Measurements from ENCODE around the gene RABGEF1. TPM values are rescaled to one million over a fixed set of nuclear protein-coding genes. Genes with fewer than 3 reads are reported as not detected.

Gene RABGEF1
- total and polyA plus RNA-seq, 2 donors (not counting 3 experiments of a cell fraction or from before 2014, with no cell fraction given): 11.6 to 15.5 TPM

DNA sequence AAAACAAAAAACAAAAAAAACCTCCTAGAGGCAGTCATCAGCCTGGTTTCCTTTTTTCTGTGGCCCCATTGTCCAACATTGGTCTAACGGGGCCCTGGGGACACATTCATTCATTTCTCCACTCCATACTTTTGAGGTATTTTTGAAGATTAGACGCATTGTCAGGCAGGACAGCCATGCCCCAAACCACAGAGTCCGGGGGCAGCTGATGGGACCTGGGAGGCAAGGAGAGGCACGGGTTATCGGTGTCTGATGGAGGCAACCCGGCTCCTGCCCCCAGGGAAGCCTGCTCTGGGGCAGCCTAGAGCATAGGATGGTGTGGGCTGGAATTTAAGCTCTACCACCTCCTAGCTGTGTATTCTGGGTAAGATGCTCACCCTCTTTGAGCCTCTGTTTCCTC is 6.5 kb upstream of the RABGEF1 start:
- H3K27me3 ChIP-seq (ENCODE audit: control insufficient read depth in 2 of 2, insufficient read depth in 2 of 2, low read length in 2 of 2): no peaks in the 10 kb centered on the region
- no peak for DNase-seq (ENCODE audit: low read depth, low spot score)
- no peaks in the 10 kb centered on the region for H3K4me1 ChIP-seq (ENCODE audit: control insufficient read depth, extremely low read depth, insufficient read depth, low read length)
- H3K4me3 ChIP-seq (replicated peaks in 1 of 3; ENCODE audit: insufficient read depth in 1 of 3, low read depth in 1 of 3, low read length in 3 of 3): no peak overlapping the region
- no peak overlapping the region for H2AFZ ChIP-seq (ENCODE audit: low read depth, low read length)
- intact Hi-C loops (cut with micrococcal nuclease): no loop called here
- H3K4me2 ChIP-seq (ENCODE audit: insufficient read depth, low read length): no peak overlapping the region
- no peaks in the 10 kb centered on the region for H3K79me2 ChIP-seq (ENCODE audit: control insufficient read depth, insufficient read depth, low read length)
- H3K36me3 ChIP-seq (ENCODE audit: control insufficient read depth in 2 of 2, extremely low read depth in 1 of 2, insufficient read depth in 2 of 2, low read length in 2 of 2): no peaks in the 10 kb centered on the region
- no peaks in the 10 kb centered on the region for H3K9me3 ChIP-seq (replicated peaks; ENCODE audit: control insufficient read depth, insufficient read depth, low read length)
- POLR2A ChIA-PET: no interaction called here
- TF ChIP-seq JUN (IDR thresholded peaks at IDR 0.05; ENCODE audit: borderline replicate concordance, insufficient read depth, insufficient read length, low read depth) (no peak), GATA2 (IDR thresholded peaks at IDR 0.05; ENCODE audit: insufficient read depth, insufficient read length, low read depth, low read length) (no peak), MYC (IDR thresholded peaks at IDR 0.05; ENCODE audit: low read depth, low read length) (no peak), POLR2A (IDR thresholded peaks at IDR 0.05; ENCODE audit: low read depth, low read length) (no peak), POLR2AphosphoS5 (IDR thresholded peaks at IDR 0.05; ENCODE audit: insufficient read depth, low read depth, low read length) (no peak), EZH2 (IDR thresholded peaks at IDR 0.05; ENCODE audit: borderline replicate concordance, low read depth, low read length, severe bottlenecking) (no peak), FOS (IDR thresholded peaks at IDR 0.05; ENCODE audit: borderline replicate concordance, insufficient read depth, low read length) (no peak)
- TF ChIP-seq, protein P1, sequence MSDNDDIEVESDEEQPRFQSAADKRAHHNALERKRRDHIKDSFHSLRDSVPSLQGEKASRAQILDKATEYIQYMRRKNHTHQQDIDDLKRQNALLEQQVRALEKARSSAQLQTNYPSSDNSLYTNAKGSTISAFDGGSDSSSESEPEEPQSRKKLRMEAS (IDR thresholded peaks at IDR 0.05; ENCODE audit: insufficient read depth, insufficient read length): no peak
- TF ChIP-seq, protein P2, sequence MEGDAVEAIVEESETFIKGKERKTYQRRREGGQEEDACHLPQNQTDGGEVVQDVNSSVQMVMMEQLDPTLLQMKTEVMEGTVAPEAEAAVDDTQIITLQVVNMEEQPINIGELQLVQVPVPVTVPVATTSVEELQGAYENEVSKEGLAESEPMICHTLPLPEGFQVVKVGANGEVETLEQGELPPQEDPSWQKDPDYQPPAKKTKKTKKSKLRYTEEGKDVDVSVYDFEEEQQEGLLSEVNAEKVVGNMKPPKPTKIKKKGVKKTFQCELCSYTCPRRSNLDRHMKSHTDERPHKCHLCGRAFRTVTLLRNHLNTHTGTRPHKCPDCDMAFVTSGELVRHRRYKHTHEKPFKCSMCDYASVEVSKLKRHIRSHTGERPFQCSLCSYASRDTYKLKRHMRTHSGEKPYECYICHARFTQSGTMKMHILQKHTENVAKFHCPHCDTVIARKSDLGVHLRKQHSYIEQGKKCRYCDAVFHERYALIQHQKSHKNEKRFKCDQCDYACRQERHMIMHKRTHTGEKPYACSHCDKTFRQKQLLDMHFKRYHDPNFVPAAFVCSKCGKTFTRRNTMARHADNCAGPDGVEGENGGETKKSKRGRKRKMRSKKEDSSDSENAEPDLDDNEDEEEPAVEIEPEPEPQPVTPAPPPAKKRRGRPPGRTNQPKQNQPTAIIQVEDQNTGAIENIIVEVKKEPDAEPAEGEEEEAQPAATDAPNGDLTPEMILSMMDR (IDR thresholded peaks at IDR 0.05; ENCODE audit: extremely low read depth in 1 of 2, insufficient read depth in 1 of 2, low read depth in 1 of 2, low read length in 2 of 2): no peak
- CTCF ChIA-PET: interaction anchor here (1.1 to 1.3 kb wide), 2 partner anchors 10 to 57 kb away, joined by 3 read pairs; no protein-coding TSS in a partner anchor
- H4K20me1 ChIP-seq (replicated peaks; ENCODE audit: control insufficient read depth, extremely low read depth, insufficient read depth, low read length): no peaks in the 10 kb centered on the region
- BruUV-seq (replicated peaks): no TSS peak
- H3K27ac ChIP-seq (ENCODE audit: insufficient read depth, low read depth, low read length): no peak overlapping the region
- no peaks in the 10 kb centered on the region for H3K9me1 ChIP-seq (replicated peaks; ENCODE audit: control insufficient read depth, extremely low read depth, insufficient read depth, low read length)
- dilution Hi-C loops (cut with MboI; ENCODE audit: extremely low pct_ligation_motif_present, low sequenced_read_pairs): no loop called here
- no peak for FAIRE-seq
- H3K9ac ChIP-seq (replicated peaks; ENCODE audit: extremely low read depth, insufficient read depth, low read length): no peak overlapping the region

All from endothelial cell of umbilical vein (primary cell).